ENCODE results near the gene S100A12. TPM values are rescaled to one million over a fixed set of nuclear protein-coding genes. Genes with fewer than 3 reads are reported as not detected.

Gene S100A12
- total and polyA plus RNA-seq, 9 of the 15 experiments (the other 6 are each of a cell fraction or from before 2014, with no cell fraction given) = not detected

GRCh38 chr1:153343040-153343681 is 32.3 kb downstream of the S100A12 start (continued):
- no peak for TF ChIP-seq MNT (conservative IDR thresholded peaks at IDR 0.05)
- no peak for TF ChIP-seq NR2F6 (CRISPR knock-in tag; IDR thresholded peaks at IDR 0.05)
- TF ChIP-seq DPF2 (IDR thresholded peaks at IDR 0.05) = no peak
- TF ChIP-seq ZC3H4 (CRISPR knock-in tag; IDR thresholded peaks at IDR 0.05; ENCODE audit: borderline replicate concordance) = no peak
- TF ChIP-seq ETV5 (CRISPR knock-in tag; IDR thresholded peaks at IDR 0.05; ENCODE audit: low read depth) = 0 out of 2 replicates have a peak, but pooled peaks have one; percentile 1
- peak; percentile 43 for TF ChIP-seq ZNF512 (tag; IDR thresholded peaks at IDR 0.05)
- TF ChIP-seq RFX1 (IDR thresholded peaks at IDR 0.05) = peak; percentile 45
- TF ChIP-seq ZNF584 (CRISPR knock-in tag; IDR thresholded peaks at IDR 0.05; ENCODE audit: low read depth) = no peak
